GM20000 (cell line): Measurements from ENCODE around the gene MRPL1.

ENCODE experiments used
- DNase-seq: peaks from one replicate; pipeline ENCODE4 v3.0.0; 2012; ENCODE audit warnings: low spot score
- TF ChIP-seq, protein P1 (sequence below): IDR thresholded peaks from 2 replicates; pipeline ENCODE4 v1.5.1; 2012; ENCODE audit warnings: mild to moderate bottlenecking, control low read depth; ENCODE audit errors: extremely low read depth, missing control alignments

The MRPL1 gene

DNA sequence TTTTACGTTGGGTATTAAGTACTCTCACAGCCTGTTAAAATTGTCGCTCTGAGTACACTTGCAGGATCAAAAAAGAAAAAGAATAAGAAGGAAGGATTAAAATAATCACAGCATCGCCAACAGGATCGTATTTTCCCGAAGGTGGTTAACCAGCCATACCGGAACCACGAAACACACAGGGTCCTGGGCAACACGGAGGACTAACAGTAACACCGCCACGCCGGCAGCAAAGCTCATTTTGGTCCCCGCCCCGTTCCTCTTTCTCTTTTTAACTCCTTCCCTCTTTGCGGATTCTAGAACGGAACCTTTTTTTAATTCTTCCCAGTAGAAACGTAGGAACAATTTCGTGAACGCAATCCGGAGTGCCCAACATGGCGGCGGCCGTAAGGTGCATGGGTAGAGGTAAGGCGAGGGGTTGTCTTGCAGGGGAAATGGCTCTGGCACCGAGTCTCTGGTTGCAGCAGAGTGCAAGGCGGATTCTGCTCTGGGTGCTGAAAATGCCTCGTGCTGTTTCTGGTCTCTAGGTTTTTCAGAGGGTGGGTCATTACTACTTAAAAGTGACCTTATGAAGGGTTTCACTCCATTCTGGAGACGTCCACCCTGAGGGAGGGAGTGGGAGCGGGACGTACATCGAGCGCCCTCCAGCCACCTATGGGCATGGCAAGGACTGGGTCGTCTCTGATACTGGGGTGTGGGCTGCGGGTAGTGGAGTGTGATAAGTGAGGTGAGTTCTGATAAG, at the start of gene MRPL1:
MRPL1 (plus strand) TSS at position 353 of the 739 bp plus-strand sequence; CDS start at position 372, 19 bp downstream.
- peak; percentile 75 for DNase-seq
- TF ChIP-seq, protein P1, sequence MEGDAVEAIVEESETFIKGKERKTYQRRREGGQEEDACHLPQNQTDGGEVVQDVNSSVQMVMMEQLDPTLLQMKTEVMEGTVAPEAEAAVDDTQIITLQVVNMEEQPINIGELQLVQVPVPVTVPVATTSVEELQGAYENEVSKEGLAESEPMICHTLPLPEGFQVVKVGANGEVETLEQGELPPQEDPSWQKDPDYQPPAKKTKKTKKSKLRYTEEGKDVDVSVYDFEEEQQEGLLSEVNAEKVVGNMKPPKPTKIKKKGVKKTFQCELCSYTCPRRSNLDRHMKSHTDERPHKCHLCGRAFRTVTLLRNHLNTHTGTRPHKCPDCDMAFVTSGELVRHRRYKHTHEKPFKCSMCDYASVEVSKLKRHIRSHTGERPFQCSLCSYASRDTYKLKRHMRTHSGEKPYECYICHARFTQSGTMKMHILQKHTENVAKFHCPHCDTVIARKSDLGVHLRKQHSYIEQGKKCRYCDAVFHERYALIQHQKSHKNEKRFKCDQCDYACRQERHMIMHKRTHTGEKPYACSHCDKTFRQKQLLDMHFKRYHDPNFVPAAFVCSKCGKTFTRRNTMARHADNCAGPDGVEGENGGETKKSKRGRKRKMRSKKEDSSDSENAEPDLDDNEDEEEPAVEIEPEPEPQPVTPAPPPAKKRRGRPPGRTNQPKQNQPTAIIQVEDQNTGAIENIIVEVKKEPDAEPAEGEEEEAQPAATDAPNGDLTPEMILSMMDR = peak; percentile 4

GRCh38 chr4:77815636-77816035, 47.0 kb upstream of the MRPL1 start:
- no peak for DNase-seq
- TF ChIP-seq, protein P1 = no peak

DNA sequence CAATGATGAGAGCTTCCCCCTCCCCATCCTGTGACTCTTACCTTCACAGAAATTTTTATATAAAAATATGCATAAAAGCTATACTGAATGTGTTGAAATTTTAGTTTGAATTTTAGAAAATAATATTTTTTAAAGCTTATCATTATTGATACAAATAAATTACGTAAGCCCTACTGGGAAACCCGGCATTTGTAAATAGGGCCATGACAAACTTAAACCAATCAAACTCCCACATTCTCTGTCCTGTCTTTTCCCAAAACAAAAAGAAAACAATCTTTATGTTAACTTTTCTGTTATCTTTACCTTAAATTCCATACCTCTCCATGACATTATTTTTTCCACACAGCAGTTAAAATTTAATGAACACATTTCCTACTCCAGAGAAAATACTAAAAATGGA, 46.1 kb upstream of the MRPL1 start:
- DNase-seq = no peak
- TF ChIP-seq, protein P1 = no peak

DNA sequence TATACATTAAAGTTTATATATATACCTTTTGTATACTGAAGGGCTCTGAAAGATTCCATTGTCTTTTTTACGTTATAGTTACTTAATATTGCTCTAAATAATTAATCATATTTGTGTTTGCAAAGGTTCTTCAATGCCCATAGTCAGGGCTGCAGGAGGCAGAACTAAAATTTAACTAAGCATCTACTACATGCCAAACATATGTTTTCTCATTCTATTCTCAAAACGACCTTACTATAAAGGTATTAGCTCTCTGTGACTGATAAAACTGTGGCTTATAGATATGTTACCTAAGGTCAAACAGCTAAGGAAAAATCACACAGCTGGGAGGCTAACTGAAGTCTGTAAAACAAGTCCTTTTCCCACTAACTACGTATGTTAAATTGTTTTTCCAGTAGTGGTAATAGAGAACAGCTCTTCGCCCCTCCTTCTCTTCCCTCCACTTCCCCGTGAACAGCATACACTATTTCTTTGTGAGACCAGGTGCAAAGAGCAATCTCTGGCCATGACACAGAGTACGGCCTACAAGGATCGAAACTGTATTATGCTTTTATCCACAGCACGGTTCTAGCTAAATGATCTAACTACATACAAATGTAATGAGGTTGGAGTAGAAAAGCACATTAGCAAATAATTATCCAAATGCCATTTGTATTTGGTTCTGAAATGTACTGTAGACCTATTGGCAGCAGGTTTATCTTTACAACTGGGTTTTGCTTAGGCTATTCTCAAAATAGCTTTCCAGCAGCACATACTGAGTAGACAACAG, 45.1 kb upstream of the MRPL1 start:
- peak; percentile 16 for DNase-seq
- TF ChIP-seq, protein P1 = no peak

DNA sequence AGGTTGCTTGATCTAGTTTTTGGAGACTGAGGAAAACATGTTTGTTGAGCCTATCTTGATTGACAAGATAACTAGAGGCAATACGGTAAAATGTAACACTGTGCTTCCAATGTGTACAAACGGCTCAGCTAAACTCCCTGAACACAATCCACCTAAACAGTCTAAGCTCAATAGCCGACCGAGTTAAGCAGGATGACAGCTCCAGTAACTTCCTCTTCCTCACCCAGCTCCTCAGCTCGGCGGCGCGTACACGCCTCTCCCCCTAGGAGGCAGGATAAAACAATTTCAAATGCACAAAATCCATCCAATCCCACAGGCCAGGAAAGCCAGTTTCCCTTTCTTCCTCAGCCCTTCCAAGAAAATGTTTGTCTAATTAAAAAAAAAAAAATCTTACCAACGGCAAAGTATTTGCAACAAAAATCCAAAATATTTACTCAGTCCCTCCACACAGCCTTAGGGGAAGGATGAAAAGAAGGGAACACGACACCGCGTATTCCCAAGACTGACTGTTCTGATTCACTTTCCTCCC, 44.5 kb upstream of the MRPL1 start:
- DNase-seq = peak; percentile 58
- TF ChIP-seq, protein P1 = no peak

DNA sequence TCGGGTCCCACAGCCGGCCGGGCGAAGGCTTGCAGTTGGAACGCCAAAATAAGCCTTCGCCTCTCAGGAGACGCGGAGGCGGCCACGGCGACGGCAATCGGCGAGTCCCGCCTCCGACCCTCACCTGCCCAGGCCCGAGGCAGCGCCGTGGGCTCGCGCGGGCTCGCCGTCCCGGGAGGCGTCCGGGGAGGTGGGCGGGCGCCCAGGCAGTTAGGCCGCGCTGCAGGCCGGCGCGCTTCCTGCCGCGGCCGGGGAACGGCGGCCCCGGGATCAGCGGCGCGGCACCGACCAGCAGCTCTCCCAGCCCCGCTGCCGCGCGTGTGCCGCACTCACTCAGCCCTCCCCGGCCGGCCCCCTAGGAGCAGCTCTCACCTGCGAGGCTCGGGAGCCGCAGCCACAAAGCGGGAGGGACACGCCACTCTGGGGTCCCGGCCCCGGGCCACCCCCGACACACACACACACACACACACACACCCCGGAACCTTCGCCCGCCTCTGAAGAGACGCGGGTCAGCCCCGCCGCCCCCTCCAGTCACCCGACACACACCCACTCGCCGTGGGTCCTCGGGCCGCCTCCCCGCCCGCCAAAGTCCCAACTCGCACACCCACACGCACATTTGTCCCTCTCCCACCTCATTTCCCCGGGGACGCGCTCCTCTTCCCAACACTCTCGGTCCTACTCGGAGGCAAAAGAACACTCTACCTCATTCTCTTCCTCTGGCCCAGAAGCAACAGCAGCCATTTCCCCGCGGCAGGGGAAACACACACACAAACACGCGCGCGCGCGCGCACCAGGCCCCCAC, 43.8 kb upstream of the MRPL1 start, which contains the start of gene CNOT6L:
CNOT6L (minus strand) TSS at position 767 of the 802 bp plus-strand sequence; CDS start at position 707, 60 bp downstream.
- TF ChIP-seq, protein P1 = no peak
- DNase-seq = peak; percentile 80
